SU-DHL-6 (cell line): ENCODE results near the gene PRF1.

Experiments
- EZH2phosphoT487 ChIP-seq: fragments of 200-600 bp; sonication (generic), shearing (Covaris generic); conservative IDR thresholded peaks from 2 replicates; pipeline ENCODE4 v1.6.1; 2018; ENCODE audit warnings: mild to moderate bottlenecking, antibody characterized with exemption, low read length, moderate library complexity, mixed read lengths
- TF ChIP-seq, protein P1 (sequence below): fragments of 200-600 bp; sonication (generic); IDR thresholded peaks from one replicate; pipeline ENCODE4 v1.5.1; 2017; ENCODE audit warnings: antibody characterized with exemption, mild to moderate bottlenecking, low read length, moderate library complexity; ENCODE audit not compliant: insufficient read depth, poor library complexity, severe bottlenecking

GRCh38 chr10:70578371-70578947 lies 24.1 kb downstream of the PRF1 start:
- TF ChIP-seq, protein P1, sequence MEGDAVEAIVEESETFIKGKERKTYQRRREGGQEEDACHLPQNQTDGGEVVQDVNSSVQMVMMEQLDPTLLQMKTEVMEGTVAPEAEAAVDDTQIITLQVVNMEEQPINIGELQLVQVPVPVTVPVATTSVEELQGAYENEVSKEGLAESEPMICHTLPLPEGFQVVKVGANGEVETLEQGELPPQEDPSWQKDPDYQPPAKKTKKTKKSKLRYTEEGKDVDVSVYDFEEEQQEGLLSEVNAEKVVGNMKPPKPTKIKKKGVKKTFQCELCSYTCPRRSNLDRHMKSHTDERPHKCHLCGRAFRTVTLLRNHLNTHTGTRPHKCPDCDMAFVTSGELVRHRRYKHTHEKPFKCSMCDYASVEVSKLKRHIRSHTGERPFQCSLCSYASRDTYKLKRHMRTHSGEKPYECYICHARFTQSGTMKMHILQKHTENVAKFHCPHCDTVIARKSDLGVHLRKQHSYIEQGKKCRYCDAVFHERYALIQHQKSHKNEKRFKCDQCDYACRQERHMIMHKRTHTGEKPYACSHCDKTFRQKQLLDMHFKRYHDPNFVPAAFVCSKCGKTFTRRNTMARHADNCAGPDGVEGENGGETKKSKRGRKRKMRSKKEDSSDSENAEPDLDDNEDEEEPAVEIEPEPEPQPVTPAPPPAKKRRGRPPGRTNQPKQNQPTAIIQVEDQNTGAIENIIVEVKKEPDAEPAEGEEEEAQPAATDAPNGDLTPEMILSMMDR, result no peak
- TF ChIP-seq EZH2phosphoT487, result no peak
